ENCODE results near the gene C20orf173. TPM values are rescaled to one million over a fixed set of nuclear protein-coding genes. Genes with fewer than 3 reads are reported as not detected.

The C20orf173 gene
- total and polyA plus RNA-seq, 2 of the 13 experiments (the other 11 are each of a cell fraction or from before 2014, with no cell fraction given) = not detected

DNA sequence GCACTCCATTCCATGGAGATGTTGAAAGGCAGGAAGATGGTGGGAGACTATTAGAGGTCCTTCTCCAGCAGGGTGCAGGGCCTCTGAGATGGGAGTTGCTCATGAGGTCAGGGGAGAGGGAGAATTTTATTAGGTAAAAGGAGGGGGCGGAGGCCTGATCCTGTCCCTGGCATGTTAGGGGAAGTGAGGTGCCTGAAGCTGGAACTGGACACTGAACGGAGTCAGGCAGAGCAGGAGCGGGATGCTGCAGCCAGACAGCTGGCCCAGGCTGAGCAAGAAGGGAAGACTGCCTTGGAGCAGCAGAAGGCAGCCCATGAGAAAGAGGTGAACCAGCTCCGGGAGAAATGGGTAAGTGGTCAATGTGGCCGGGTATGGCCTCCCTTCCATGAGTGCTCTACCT lies 49.7 kb downstream of the C20orf173 start:
- no peak overlapping the region for H2AFZ ChIP-seq (ENCODE audit: low read length)
- in situ Hi-C loops (cut with HindIII; ENCODE audit: extremely low pct_ligation_motif_present, low pct_unique_long_range_greater_than_20kb) (no loop called here), intact Hi-C loops (cut with micrococcal nuclease; ENCODE audit: unreplicated experiment) (loop anchor here (2.0 kb wide), 1 partner anchor 17 kb away; no protein-coding TSS in a partner anchor)
- FAIRE-seq = no peak
- no peaks in the 10 kb centered on the region for H3K27me3 ChIP-seq (ENCODE audit: control insufficient read depth in 1 of 2, insufficient read depth in 2 of 2, low read length in 2 of 2)
- no peaks in the 10 kb centered on the region for H4K20me1 ChIP-seq (ENCODE audit: insufficient read depth, low read length)
- CTCF ChIA-PET (ENCODE audit: low intra/inter-chr PET ratio, low total read pairs) = no interaction called here
- no peak overlapping the region for H3K4me2 ChIP-seq (ENCODE audit: low read depth, low read length)
- WGBS (ENCODE audit: low lambda C conversion rate) = 93% methylated on average over 5 of the region's 5 CpGs
- peaks cover 38 to 73% of the 10 kb centered on the region in 2 experiments for H3K36me3 ChIP-seq (replicated peaks in 1 of 2; ENCODE audit: control insufficient read depth in 1 of 2, insufficient read depth in 2 of 2, low read length in 2 of 2)
- no peaks in the 10 kb centered on the region for H3K79me2 ChIP-seq (ENCODE audit: insufficient read depth, low read length)
- H3K9ac ChIP-seq (ENCODE audit: insufficient read depth, low read depth, low read length) = no peak overlapping the region
- DNase-seq (ENCODE audit: low spot score) = no peak
- no peaks in the 10 kb centered on the region for H3K9me3 ChIP-seq (ENCODE audit: low read length)
- ATAC-seq = no peak
- POLR2A ChIA-PET = interaction anchor here (1.0 to 2.7 kb wide), 4 partner anchors 12 to 27 kb away, joined by 3 to 46 read pairs (median 16); partner anchors contain the start of gene CEP250
- H3K4me1 ChIP-seq (ENCODE audit: insufficient read depth, low read length) = peaks cover 28% of the 10 kb centered on the region
- H3K27ac ChIP-seq (ENCODE audit: extremely low read length, insufficient read depth, low read length) = peak overlapping the region; percentile 57
- TSS peak; percentile 40 for BruUV-seq (replicated peaks)
- H3K4me3 ChIP-seq (replicated peaks in 1 of 3; ENCODE audit: insufficient read depth in 1 of 3, low read depth in 2 of 3, low read length in 3 of 3) = no peak overlapping the region
- TF ChIP-seq PHF20 (CRISPR knock-in tag; IDR thresholded peaks at IDR 0.05) (0 out of 2 replicates have a peak, but pooled peaks have one; percentile 15), NR2F1 (CRISPR knock-in tag; IDR thresholded peaks at IDR 0.05) (no peak), RBFOX2 (IDR thresholded peaks at IDR 0.05; ENCODE audit: low read depth, low read length) (no peak)
- TF ChIP-seq, protein P1, sequence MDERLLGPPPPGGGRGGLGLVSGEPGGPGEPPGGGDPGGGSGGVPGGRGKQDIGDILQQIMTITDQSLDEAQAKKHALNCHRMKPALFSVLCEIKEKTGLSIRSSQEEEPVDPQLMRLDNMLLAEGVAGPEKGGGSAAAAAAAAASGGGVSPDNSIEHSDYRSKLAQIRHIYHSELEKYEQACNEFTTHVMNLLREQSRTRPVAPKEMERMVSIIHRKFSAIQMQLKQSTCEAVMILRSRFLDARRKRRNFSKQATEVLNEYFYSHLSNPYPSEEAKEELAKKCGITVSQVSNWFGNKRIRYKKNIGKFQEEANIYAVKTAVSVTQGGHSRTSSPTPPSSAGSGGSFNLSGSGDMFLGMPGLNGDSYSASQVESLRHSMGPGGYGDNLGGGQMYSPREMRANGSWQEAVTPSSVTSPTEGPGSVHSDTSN (CRISPR knock-in tag; IDR thresholded peaks at IDR 0.05) = peak; percentile 23; the same call in 1 of the 2 replicates
- TF ChIP-seq, protein P2, sequence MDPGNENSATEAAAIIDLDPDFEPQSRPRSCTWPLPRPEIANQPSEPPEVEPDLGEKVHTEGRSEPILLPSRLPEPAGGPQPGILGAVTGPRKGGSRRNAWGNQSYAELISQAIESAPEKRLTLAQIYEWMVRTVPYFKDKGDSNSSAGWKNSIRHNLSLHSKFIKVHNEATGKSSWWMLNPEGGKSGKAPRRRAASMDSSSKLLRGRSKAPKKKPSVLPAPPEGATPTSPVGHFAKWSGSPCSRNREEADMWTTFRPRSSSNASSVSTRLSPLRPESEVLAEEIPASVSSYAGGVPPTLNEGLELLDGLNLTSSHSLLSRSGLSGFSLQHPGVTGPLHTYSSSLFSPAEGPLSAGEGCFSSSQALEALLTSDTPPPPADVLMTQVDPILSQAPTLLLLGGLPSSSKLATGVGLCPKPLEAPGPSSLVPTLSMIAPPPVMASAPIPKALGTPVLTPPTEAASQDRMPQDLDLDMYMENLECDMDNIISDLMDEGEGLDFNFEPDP (CRISPR knock-in tag; conservative IDR thresholded peaks at IDR 0.05) = 0 out of 2 replicates have a peak, but pooled peaks have one; percentile 64
- TF ChIP-seq, protein P3, sequence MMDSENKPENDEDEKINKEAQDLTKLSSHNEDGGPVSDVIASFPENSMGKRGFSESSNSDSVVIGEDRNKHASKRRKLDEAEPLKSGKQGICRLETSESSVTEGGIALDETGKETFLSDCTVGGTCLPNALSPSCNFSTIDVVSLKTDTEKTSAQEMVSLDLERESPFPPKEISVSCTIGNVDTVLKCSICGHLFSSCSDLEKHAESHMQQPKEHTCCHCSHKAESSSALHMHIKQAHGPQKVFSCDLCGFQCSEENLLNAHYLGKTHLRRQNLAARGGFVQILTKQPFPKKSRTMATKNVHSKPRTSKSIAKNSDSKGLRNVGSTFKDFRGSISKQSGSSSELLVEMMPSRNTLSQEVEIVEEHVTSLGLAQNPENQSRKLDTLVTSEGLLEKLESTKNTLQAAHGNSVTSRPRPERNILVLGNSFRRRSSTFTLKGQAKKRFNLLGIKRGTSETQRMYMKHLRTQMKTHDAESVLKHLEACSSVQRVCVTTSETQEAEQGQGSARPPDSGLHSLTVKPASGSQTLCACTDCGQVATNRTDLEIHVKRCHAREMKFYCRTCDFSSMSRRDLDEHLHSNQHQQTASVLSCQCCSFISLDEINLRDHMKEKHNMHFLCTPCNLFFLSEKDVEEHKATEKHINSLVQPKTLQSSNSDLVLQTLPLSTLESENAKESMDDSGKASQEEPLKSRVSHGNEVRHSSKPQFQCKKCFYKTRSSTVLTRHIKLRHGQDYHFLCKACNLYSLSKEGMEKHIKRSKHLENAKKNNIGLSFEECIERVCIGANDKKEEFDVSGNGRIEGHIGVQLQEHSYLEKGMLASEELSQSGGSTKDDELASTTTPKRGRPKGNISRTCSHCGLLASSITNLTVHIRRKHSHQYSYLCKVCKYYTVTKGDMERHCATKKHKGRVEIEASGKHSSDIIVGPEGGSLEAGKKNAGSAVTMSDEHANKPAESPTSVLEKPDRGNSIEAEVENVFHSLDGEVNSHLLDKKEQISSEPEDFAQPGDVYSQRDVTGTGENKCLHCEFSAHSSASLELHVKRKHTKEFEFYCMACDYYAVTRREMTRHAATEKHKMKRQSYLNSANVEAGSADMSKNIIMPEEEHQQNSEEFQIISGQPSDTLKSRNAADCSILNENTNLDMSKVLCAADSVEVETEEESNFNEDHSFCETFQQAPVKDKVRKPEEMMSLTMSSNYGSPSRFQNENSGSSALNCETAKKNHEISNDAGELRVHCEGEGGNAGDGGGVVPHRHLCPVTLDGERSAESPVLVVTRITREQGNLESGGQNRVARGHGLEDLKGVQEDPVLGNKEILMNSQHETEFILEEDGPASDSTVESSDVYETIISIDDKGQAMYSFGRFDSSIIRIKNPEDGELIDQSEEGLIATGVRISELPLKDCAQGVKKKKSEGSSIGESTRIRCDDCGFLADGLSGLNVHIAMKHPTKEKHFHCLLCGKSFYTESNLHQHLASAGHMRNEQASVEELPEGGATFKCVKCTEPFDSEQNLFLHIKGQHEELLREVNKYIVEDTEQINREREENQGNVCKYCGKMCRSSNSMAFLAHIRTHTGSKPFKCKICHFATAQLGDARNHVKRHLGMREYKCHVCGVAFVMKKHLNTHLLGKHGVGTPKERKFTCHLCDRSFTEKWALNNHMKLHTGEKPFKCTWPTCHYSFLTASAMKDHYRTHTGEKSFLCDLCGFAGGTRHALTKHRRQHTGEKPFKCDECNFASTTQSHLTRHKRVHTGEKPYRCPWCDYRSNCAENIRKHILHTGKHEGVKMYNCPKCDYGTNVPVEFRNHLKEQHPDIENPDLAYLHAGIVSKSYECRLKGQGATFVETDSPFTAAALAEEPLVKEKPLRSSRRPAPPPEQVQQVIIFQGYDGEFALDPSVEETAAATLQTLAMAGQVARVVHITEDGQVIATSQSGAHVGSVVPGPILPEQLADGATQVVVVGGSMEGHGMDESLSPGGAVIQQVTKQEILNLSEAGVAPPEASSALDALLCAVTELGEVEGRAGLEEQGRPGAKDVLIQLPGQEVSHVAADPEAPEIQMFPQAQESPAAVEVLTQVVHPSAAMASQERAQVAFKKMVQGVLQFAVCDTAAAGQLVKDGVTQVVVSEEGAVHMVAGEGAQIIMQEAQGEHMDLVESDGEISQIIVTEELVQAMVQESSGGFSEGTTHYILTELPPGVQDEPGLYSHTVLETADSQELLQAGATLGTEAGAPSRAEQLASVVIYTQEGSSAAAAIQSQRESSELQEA (CRISPR knock-in tag; IDR thresholded peaks at IDR 0.05; ENCODE audit: not compliant biosample characterization) = no peak
- TF ChIP-seq, protein P4, sequence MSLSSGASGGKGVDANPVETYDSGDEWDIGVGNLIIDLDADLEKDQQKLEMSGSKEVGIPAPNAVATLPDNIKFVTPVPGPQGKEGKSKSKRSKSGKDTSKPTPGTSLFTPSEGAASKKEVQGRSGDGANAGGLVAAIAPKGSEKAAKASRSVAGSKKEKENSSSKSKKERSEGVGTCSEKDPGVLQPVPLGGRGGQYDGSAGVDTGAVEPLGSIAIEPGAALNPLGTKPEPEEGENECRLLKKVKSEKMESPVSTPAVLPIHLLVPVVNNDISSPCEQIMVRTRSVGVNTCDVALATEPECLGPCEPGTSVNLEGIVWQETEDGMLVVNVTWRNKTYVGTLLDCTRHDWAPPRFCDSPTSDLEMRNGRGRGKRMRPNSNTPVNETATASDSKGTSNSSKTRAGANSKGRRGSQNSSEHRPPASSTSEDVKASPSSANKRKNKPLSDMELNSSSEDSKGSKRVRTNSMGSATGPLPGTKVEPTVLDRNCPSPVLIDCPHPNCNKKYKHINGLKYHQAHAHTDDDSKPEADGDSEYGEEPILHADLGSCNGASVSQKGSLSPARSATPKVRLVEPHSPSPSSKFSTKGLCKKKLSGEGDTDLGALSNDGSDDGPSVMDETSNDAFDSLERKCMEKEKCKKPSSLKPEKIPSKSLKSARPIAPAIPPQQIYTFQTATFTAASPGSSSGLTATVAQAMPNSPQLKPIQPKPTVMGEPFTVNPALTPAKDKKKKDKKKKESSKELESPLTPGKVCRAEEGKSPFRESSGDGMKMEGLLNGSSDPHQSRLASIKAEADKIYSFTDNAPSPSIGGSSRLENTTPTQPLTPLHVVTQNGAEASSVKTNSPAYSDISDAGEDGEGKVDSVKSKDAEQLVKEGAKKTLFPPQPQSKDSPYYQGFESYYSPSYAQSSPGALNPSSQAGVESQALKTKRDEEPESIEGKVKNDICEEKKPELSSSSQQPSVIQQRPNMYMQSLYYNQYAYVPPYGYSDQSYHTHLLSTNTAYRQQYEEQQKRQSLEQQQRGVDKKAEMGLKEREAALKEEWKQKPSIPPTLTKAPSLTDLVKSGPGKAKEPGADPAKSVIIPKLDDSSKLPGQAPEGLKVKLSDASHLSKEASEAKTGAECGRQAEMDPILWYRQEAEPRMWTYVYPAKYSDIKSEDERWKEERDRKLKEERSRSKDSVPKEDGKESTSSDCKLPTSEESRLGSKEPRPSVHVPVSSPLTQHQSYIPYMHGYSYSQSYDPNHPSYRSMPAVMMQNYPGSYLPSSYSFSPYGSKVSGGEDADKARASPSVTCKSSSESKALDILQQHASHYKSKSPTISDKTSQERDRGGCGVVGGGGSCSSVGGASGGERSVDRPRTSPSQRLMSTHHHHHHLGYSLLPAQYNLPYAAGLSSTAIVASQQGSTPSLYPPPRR (CRISPR knock-in tag; IDR thresholded peaks at IDR 0.05; ENCODE audit: borderline replicate concordance) = no peak
